HEK293T (cell line): Measurements from ENCODE around the gene RCOR3.

Source experiments
- ELF4 ChIP-seq: fragments of 450-650 bp; IDR thresholded peaks from 2 replicates; pipeline ENCODE4 v1.6.1; 2017; ENCODE audit warnings: antibody characterized with exemption
- FOXA1 ChIP-seq: fragments of 450-650 bp; IDR thresholded peaks from 2 replicates; pipeline ENCODE4 v1.6.1; 2016; ENCODE audit warnings: mild to moderate bottlenecking
- FOXK2 ChIP-seq: fragments of 450-650 bp; IDR thresholded peaks from 2 replicates; pipeline ENCODE4 v1.6.1; 2016; ENCODE audit warnings: mild to moderate bottlenecking
- FOXM1 ChIP-seq: fragments of 450-650 bp; IDR thresholded peaks from 2 replicates; pipeline ENCODE4 v1.6.1; 2017; ENCODE audit warnings: mild to moderate bottlenecking, borderline replicate concordance
- HDGF ChIP-seq: fragments of 450-650 bp; IDR thresholded peaks from 2 replicates; pipeline ENCODE4 v1.6.1; 2017; ENCODE audit warnings: antibody characterized with exemption, borderline replicate concordance
- LEF1 ChIP-seq: fragments of 450-650 bp; IDR thresholded peaks from 2 replicates; pipeline ENCODE4 v1.6.1; 2017; ENCODE audit warnings: mild to moderate bottlenecking, borderline replicate concordance
- NFRKB ChIP-seq: fragments of 450-650 bp; IDR thresholded peaks from 2 replicates; pipeline ENCODE4 v1.6.1; 2016; ENCODE audit warnings: mild to moderate bottlenecking, moderate library complexity
- PKNOX1 ChIP-seq: fragments of 450-650 bp; IDR thresholded peaks from 2 replicates; pipeline ENCODE4 v1.6.1; 2016
- SP1 ChIP-seq: fragments of 450-650 bp; IDR thresholded peaks from 2 replicates; pipeline ENCODE4 v1.6.1; 2017
- TARDBP ChIP-seq: fragments of 450-650 bp; IDR thresholded peaks from 2 replicates; pipeline ENCODE4 v1.6.1; 2016
- ZNF384 ChIP-seq: fragments of 450-650 bp; IDR thresholded peaks from 2 replicates; pipeline ENCODE4 v1.6.1; 2016

GRCh38 chr1:211335522-211336157 is 76.5 kb downstream of the RCOR3 start:
- TF ChIP-seq PKNOX1 (no peak), TARDBP (no peak), FOXM1 (no peak), SP1 (no peak), FOXK2 (no peak), ZNF384 (no peak), HDGF (no peak), ELF4 (no peak), NFRKB (no peak), FOXA1 (no peak), LEF1 (no peak)
